HepG2 (cell line): ENCODE results near the gene TRPC4AP. TPM values are rescaled to one million over a fixed set of nuclear protein-coding genes. Genes with fewer than 3 reads are reported as not detected.

Experiments used
- ATAC-seq: fragments of 200-7000 bp; cut with Tn5 transposase; 3 replicates; pipeline ENCODE4 v1.9.1; 2020; ENCODE audit warnings: mild to moderate bottlenecking, moderate library complexity
- BruUV-seq: library from RNA; stranded (reverse); fragments of 400-500 nt; replicated peaks from 2 replicates; lab custom pipeline; 2021; lab: Mats Ljungman, UMichigan
- CTCF ChIA-PET: fragments of 300-600 bp; formaldehyde crosslinking; extraction: SDS; loops from one replicate; lab custom pipeline; 2021; ENCODE audit warnings: low total read pairs, inconsistent platforms, low intra/inter-chr PET ratio; lab: Yijun Ruan, JAX
- POLR2A ChIA-PET: fragments of 350-600 bp; sonication (Branson Sonifier 250); formaldehyde crosslinking; loops from one replicate; lab custom pipeline; 2020; ENCODE audit warnings: antibody characterized with exemption, inconsistent platforms; lab: Yijun Ruan, JAX
- DNase-seq: peaks from one replicate; pipeline ENCODE4 v3.0.0-alpha.2; 2015; ENCODE audit warnings: low spot score
- FAIRE-seq: peaks from 3 replicates; lab custom pipeline; 2011; peaks lifted over from hg19 to GRCh38; lab: Jason Lieb, UNC
- H2AFZ ChIP-seq: one replicate; pipeline ENCODE4 v1.6.1; 2011; ENCODE audit warnings: low read length, inconsistent platforms
- H3K27ac ChIP-seq: fragments of 300-600 bp; 3 replicates; pipeline ENCODE4 v1.8.0; 2011; ENCODE audit warnings: mixed run types, mild to moderate bottlenecking, mixed read lengths, low read length, inconsistent platforms; ENCODE audit not compliant: insufficient read depth; ENCODE audit errors: extremely low read length
- H3K27me3 ChIP-seq, 2 experiments: fragments of 200-600 bp in 1 of 2; 2 replicates in 1 of 2; 3 replicates in 1 of 2; pipeline versions ENCODE4 v1.6.0 to v1.8.0; 2011; ENCODE audit warnings: low read length in 2 of 2, mild to moderate bottlenecking in 2 of 2, moderate library complexity in 2 of 2, inconsistent platforms in 1 of 2; ENCODE audit not compliant: insufficient read depth in 2 of 2, control insufficient read depth in 1 of 2
- H3K36me3 ChIP-seq, 2 experiments: fragments of 200-600 bp in 1 of 2; replicated peaks in 1 of 2; 2 replicates in 1 of 2; 3 replicates in 1 of 2; pipeline versions ENCODE4 v1.5.1 to v1.8.0; 2011; ENCODE audit warnings: low read length in 2 of 2, inconsistent platforms in 1 of 2; ENCODE audit not compliant: insufficient read depth in 2 of 2, control insufficient read depth in 1 of 2
- H3K4me1 ChIP-seq: 2 replicates; pipeline ENCODE4 v1.5.1; 2012; ENCODE audit warnings: low read length, inconsistent platforms; ENCODE audit not compliant: insufficient read depth
- H3K4me2 ChIP-seq: 2 replicates; pipeline ENCODE4 v1.6.0; 2011; ENCODE audit warnings: low read depth, low read length, inconsistent platforms
- H3K4me3 ChIP-seq, 3 experiments: fragments of 200-600 bp in 1 of 3; sonication (generic), shearing (Covaris generic) in 1 of 3; replicated peaks in 1 of 3; 2 replicates each; pipeline ENCODE4 v1.5.1; 2011 to 2016; ENCODE audit warnings: low read length in 3 of 3, inconsistent platforms in 2 of 3, low read depth in 2 of 3, mild to moderate bottlenecking in 2 of 3, control low read depth in 1 of 3, mixed read lengths in 1 of 3; ENCODE audit not compliant: insufficient read depth in 1 of 3
- H3K79me2 ChIP-seq: one replicate; pipeline ENCODE4 v1.6.1; 2011; ENCODE audit warnings: low read length, inconsistent platforms; ENCODE audit not compliant: insufficient read depth
- H3K9ac ChIP-seq: 2 replicates; pipeline ENCODE4 v1.6.0; 2011; ENCODE audit warnings: mild to moderate bottlenecking, low read depth, low read length, inconsistent platforms; ENCODE audit not compliant: insufficient read depth
- H3K9me3 ChIP-seq: 2 replicates; pipeline ENCODE4 v1.5.1; 2012; ENCODE audit warnings: mild to moderate bottlenecking, low read length
- H4K20me1 ChIP-seq: 2 replicates; pipeline ENCODE4 v1.6.0; 2011; ENCODE audit warnings: inconsistent platforms, mild to moderate bottlenecking, low read length, moderate library complexity; ENCODE audit not compliant: insufficient read depth
- AGO2 ChIP-seq: fragments of 200-400 bp; formaldehyde crosslinking; optimal IDR thresholded peaks from 2 replicates; pipeline ENCODE3; 2017; ENCODE audit warnings: mild to moderate bottlenecking, low read depth, low read length, moderate library complexity
- ATF1 ChIP-seq: IDR thresholded peaks from 2 replicates; pipeline ENCODE4 v1.6.1; 2016; ENCODE audit warnings: mild to moderate bottlenecking, control low read depth
- BHLHE40 ChIP-seq: IDR thresholded peaks from 2 replicates; pipeline ENCODE4 v1.6.1; 2011; ENCODE audit warnings: low read length, improper control_type of control experiment
- HIC2 ChIP-seq: sonication (generic); formaldehyde crosslinking; IDR thresholded peaks from 2 replicates; pipeline ENCODE4 v1.9.0; 2022; ENCODE audit warnings: low read depth, missing genetic modification reagents
- HMG20B ChIP-seq: conservative IDR thresholded peaks from 2 replicates; pipeline ENCODE4 v1.6.1; 2016; ENCODE audit warnings: missing genetic modification reagents, missing compliant biosample characterization
- MAX ChIP-seq: IDR thresholded peaks from 2 replicates; pipeline ENCODE4 v1.6.1; 2012; ENCODE audit warnings: inconsistent platforms
- MAZ ChIP-seq, 2 experiments: sonication (generic) in 1 of 2; formaldehyde crosslinking in 1 of 2; IDR thresholded peaks; 2 replicates each; pipeline versions ENCODE4 v1.5.0 to v1.6.1; 2012 to 2020; ENCODE audit warnings: low read depth in 2 of 2, mild to moderate bottlenecking in 2 of 2, borderline replicate concordance in 1 of 2, improper control_type of control experiment in 1 of 2, low read length in 1 of 2, missing genetic modification reagents in 1 of 2, moderate library complexity in 1 of 2
- NONO ChIP-seq, 2 experiments: fragments of 450-650 bp in 1 of 2; sonication (generic) in 1 of 2; formaldehyde crosslinking in 1 of 2; IDR thresholded peaks in 1 of 2; conservative IDR thresholded peaks in 1 of 2; 2 replicates each; pipeline versions ENCODE4 v1.6.1 to v1.8.0; 2017 to 2022; ENCODE audit warnings: mild to moderate bottlenecking in 1 of 2, missing genetic modification reagents in 1 of 2, moderate library complexity in 1 of 2
- POLR2AphosphoS5 ChIP-seq: IDR thresholded peaks from 2 replicates; pipeline ENCODE4 v1.6.1; 2012; ENCODE audit warnings: low read depth, low read length
- ZNF605 ChIP-seq: sonication (generic); formaldehyde crosslinking; IDR thresholded peaks from 2 replicates; pipeline ENCODE4 v1.8.0; 2022; ENCODE audit warnings: mild to moderate bottlenecking, missing genetic modification reagents
- ZNF768 ChIP-seq: sonication (generic); formaldehyde crosslinking; IDR thresholded peaks from 2 replicates; pipeline ENCODE4 v1.4.0; 2020; ENCODE audit warnings: missing genetic modification reagents
- ZNF788 ChIP-seq: sonication (generic); formaldehyde crosslinking; IDR thresholded peaks from 2 replicates; pipeline ENCODE4 v1.5.0; 2020; ENCODE audit warnings: mild to moderate bottlenecking, missing genetic modification reagents, borderline replicate concordance
- WGBS: methylation state at CpG from one replicate; pipeline ENCODE4 v1.1.6; 2017; ENCODE audit warnings: low lambda C conversion rate; 5-methylcytosine and 5-hydroxymethylcytosine counted together
- in situ Hi-C: cut with HindIII; loops from 2 replicates; pipeline ENCODE4 v1.10.0; 2017; ENCODE audit warnings: low pct_unique_long_range_greater_than_20kb; ENCODE audit not compliant: extremely low pct_ligation_motif_present
- intact Hi-C: fragments of 100-400 bp; cut with micrococcal nuclease; formaldehyde crosslinking; loops from one replicate; pipeline ENCODE4 v1.10.0; 2022; ENCODE audit not compliant: unreplicated experiment
- polyA plus RNA-seq, 8 experiments: library from polyadenylated mRNA; depleted of rRNA in 3 of 8; stranded (reverse) in 7 of 8; unstranded in 1 of 8; fragments of >200 nt; fragmentation: Illumina TruSeq in 4 of 8; extraction: Trizol in 4 of 8; gene quantifications; 2 replicates each; pipeline versions ENCODE4 v1.2.1 to v1.2.3, GENCODE V29; 2011 to 2016; ENCODE audit warnings: low read depth in 4 of 8, missing spikeins in 1 of 8, mixed read lengths in 1 of 8; ENCODE audit not compliant: insufficient read depth in 1 of 8
- total RNA-seq, 5 experiments: library from RNA; depleted of rRNA; stranded (reverse); fragments of >200 nt; fragmentation: Illumina TruSeq; extraction: Trizol; gene quantifications; 2 replicates each; pipeline ENCODE4 v1.2.3, GENCODE V29; 2016; ENCODE audit warnings: low read depth in 1 of 5

Gene TRPC4AP
- total and polyA plus RNA-seq, 2 of the 13 experiments (the other 11 are each of a cell fraction or from before 2014, with no cell fraction given) = 136 to 137 TPM

- H3K79me2 ChIP-seq = no peaks in the 10 kb centered on the region
- H3K27me3 ChIP-seq = no peaks in the 10 kb centered on the region
- POLR2A ChIA-PET = no interaction called here
- in situ Hi-C loops = no loop called here
- BruUV-seq = no TSS peak
- H3K4me1 ChIP-seq = peaks cover 11% of the 10 kb centered on the region
- TF ChIP-seq AGO2 (peak; percentile 55), BHLHE40 (no peak)
- TF ChIP-seq, all 625 proteins: peak for 1
- CTCF ChIA-PET = no interaction called here
- Histone ChIP-seq H3K36me3 (peaks cover 81 to 96% of the 10 kb centered on the region in 2 experiments), H4K20me1 (no peaks in the 10 kb centered on the region; the same call in 1 of the 2 replicates), H3K9ac (no peak overlapping the region), H3K27ac (no peak overlapping the region), H3K9me3 (no peaks in the 10 kb centered on the region), H3K4me3 (no peak overlapping the region), H2AFZ (no peak overlapping the region), H3K4me2 (no peak overlapping the region)
- ATAC-seq = no peak
- 98% methylated on average over 17 of the region's 18 CpGs for WGBS
- intact Hi-C loops = no loop called here
- FAIRE-seq = no peak
- DNase-seq = no peak
These were observed 88.4 kb downstream of the TRPC4AP start for GRCh38 chr20:35004051-35004725.

- no peaks in the 10 kb centered on the region for H3K27me3 ChIP-seq
- no peaks in the 10 kb centered on the region for H3K9me3 ChIP-seq
- H3K4me2 ChIP-seq = no peak overlapping the region
- no peak overlapping the region for H3K9ac ChIP-seq
- H3K79me2 ChIP-seq = no peaks in the 10 kb centered on the region
- no peak overlapping the region for H3K27ac ChIP-seq
- no peaks in the 10 kb centered on the region; the same call in 1 of the 2 replicates for H4K20me1 ChIP-seq
- ChIA-PET POLR2A (no interaction called here), CTCF (no interaction called here)
- no peak overlapping the region for H3K4me3 ChIP-seq
- ATAC-seq = no peak
- intact Hi-C loops = loop anchor here (2.0 kb wide), 1 partner anchor 129 kb away; no protein-coding TSS in a partner anchor
- H3K36me3 ChIP-seq = peaks cover 80 to 94% of the 10 kb centered on the region in 2 experiments
- peaks cover 11% of the 10 kb centered on the region for H3K4me1 ChIP-seq
- no peak for FAIRE-seq
- no peak for DNase-seq
- no peak overlapping the region for H2AFZ ChIP-seq
- in situ Hi-C loops = no loop called here
- no TSS peak for BruUV-seq
- WGBS = 98% methylated on average over 24 of the region's 25 CpGs
- no peak for TF ChIP-seq ZNF788 (CRISPR knock-in tag)
- no peak for TF ChIP-seq ZNF605 (CRISPR knock-in tag)
- TF ChIP-seq ATF1 (CRISPR knock-in tag) = no peak
- peak; percentile 15; the same call in 1 of the 2 replicates for TF ChIP-seq ZNF768 (CRISPR knock-in tag)
- no peak for TF ChIP-seq MAZ (IDR thresholded peaks at IDR 0.05; ENCODE audit: borderline replicate concordance, low read depth, low read length)
- 0 out of 2 replicates have a peak, but pooled peaks have one; percentile 2 for TF ChIP-seq MAZ (CRISPR knock-in tag; IDR thresholded peaks at IDR 0.05; ENCODE audit: low read depth)
- TF ChIP-seq POLR2AphosphoS5 = peak; percentile 25; the same call in 1 of the 2 replicates
- no peak for TF ChIP-seq HMG20B (CRISPR knock-in tag)
- TF ChIP-seq AGO2 = peak; percentile 66
- no peak for TF ChIP-seq MAX
- TF ChIP-seq NONO (IDR thresholded peaks at IDR 0.05) = no peak
- peak; percentile 17; the same call in 1 of the 2 replicates for TF ChIP-seq NONO (CRISPR knock-in tag; conservative IDR thresholded peaks at IDR 0.05)
- no peak for TF ChIP-seq HIC2 (CRISPR knock-in tag)
These were observed 89.2 kb downstream of the TRPC4AP start for GRCh38 chr20:35003211-35004031.
